Muscle layer of colon (tissue), 2 donors: ENCODE measurements around the gene TEDC1.

Experiments
- H3K27ac ChIP-seq: one replicate; pipeline ENCODE4 v1.7.0; 2013; ENCODE audit warnings: low read depth, mild to moderate bottlenecking, low read length, moderate library complexity
- H3K27me3 ChIP-seq, 2 donors: one replicate each; pipeline ENCODE4 v1.7.0; 2013; ENCODE audit warnings: low read length in 2 of 2, mild to moderate bottlenecking in 2 of 2; ENCODE audit not compliant: insufficient read depth in 2 of 2, control insufficient read depth in 1 of 2
- H3K36me3 ChIP-seq: one replicate; pipeline ENCODE4 v1.7.0; 2013; ENCODE audit warnings: mild to moderate bottlenecking, low read length; ENCODE audit not compliant: insufficient read depth
- H3K4me1 ChIP-seq: one replicate; pipeline ENCODE4 v1.7.0; 2013; ENCODE audit warnings: mild to moderate bottlenecking, low read length; ENCODE audit not compliant: insufficient read depth
- H3K4me3 ChIP-seq, 2 donors: one replicate each; pipeline ENCODE4 v1.7.0; 2013; ENCODE audit warnings: low read length in 2 of 2, low read depth in 1 of 2, mild to moderate bottlenecking in 1 of 2, moderate library complexity in 1 of 2
- H3K9ac ChIP-seq: one replicate; pipeline ENCODE4 v1.7.0; 2013; ENCODE audit warnings: low read length
- H3K9me3 ChIP-seq: one replicate; pipeline ENCODE4 v1.7.0; 2013; ENCODE audit warnings: mild to moderate bottlenecking, low read length
- donor health status: abdominal sarcoma.
- donor health status: Adenocarcinoma of cecum.

The TEDC1 gene

GRCh38 chr14:105449276-105450122 is 41.5 kb upstream of the TEDC1 start:
- Histone ChIP-seq H3K4me1 (no peaks in the 10 kb centered on the region), H3K36me3 (peaks cover 23% of the 10 kb centered on the region), H3K4me3 (no peak overlapping the region), H3K27me3 (no peaks in the 10 kb centered on the region), H3K27ac (no peak overlapping the region), H3K9me3 (no peaks in the 10 kb centered on the region), H3K9ac (no peak overlapping the region)

DNA sequence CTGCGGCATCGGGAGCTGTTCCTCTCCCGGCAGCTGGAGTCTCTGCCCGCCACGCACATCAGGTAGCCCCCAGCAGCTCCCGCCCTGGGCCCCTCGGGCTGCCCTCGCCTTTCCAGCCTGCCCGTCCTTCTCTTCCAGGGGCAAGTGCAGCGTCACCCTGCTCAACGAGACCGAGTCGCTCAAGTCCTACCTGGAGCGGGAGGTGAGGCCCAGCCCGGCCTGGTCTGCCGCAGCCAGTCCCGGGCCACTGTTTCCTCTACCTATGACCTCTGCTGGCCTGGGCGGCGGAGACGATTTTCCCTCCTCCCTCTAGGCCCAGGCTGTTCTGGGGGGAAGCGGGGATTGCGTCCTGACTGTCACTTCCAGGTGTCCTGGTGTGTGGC is 40.9 kb upstream of the TEDC1 start:
- Histone ChIP-seq H3K27ac (no peak overlapping the region), H3K9me3 (no peaks in the 10 kb centered on the region), H3K4me3 (no peak overlapping the region), H3K36me3 (peaks cover 25% of the 10 kb centered on the region), H3K4me1 (no peaks in the 10 kb centered on the region), H3K9ac (no peak overlapping the region), H3K27me3 (no peaks in the 10 kb centered on the region)

DNA sequence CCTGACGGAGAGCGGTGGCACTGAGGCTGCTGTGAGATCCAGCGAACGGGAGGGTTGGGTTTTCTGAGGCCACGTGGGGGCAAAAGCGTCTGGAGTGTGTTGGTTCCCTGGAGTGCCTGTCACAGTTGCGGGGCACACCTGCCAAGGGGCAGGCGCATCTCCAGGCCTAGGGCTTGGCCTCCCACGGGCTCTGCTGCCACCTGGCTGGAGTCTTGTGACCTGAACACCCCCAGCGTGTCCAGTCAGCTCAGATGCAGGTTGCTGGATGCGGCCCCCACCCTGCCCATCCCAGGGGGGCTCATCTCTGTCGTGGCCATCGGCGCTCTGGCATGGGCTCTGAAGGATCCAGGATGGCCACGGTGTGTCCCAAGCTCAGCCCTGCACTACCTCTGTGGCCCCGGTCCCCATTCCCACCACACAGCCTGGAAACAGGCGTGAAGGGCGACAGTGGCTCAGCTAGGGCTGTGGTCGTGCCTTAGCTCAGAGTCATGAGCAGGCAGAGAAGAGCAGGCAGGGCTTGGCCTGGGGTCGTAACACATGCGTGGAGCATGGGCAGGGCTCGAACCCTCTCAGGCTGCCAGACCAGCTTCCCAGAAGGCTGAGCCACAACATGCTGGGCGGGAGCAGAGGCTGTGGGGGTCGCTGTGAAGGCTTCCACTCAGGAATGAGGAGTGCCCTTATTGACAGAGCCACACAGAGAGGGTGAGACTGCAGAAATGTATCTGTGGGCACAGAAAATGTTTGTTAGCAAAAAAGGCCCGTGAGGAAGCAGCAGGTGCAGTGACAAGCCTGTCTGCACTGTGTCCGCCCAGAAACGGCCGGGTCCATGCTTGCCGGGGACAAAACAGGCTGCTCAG is 40.0 kb upstream of the TEDC1 start:
- H3K9ac ChIP-seq = no peak overlapping the region
- no peaks in the 10 kb centered on the region for H3K9me3 ChIP-seq
- no peak overlapping the region for H3K27ac ChIP-seq
- peaks cover 34% of the 10 kb centered on the region for H3K36me3 ChIP-seq
- H3K4me1 ChIP-seq = no peaks in the 10 kb centered on the region
- no peaks in the 10 kb centered on the region for H3K27me3 ChIP-seq
- H3K4me3 ChIP-seq = no peak overlapping the region

- Histone ChIP-seq H3K9ac (no peak overlapping the region), H3K4me1 (no peaks in the 10 kb centered on the region), H3K27me3 (no peaks in the 10 kb centered on the region), H3K4me3 (no peak overlapping the region), H3K36me3 (peaks cover 42% of the 10 kb centered on the region), H3K9me3 (no peaks in the 10 kb centered on the region), H3K27ac (no peak overlapping the region)
Measured at GRCh38 chr14:105452963-105453362, 38.1 kb upstream of the TEDC1 start.

- Histone ChIP-seq H3K4me3 (no peak overlapping the region), H3K4me1 (no peaks in the 10 kb centered on the region), H3K9ac (no peak overlapping the region), H3K36me3 (peaks cover 47% of the 10 kb centered on the region), H3K27ac (no peak overlapping the region), H3K9me3 (no peaks in the 10 kb centered on the region), H3K27me3 (no peaks in the 10 kb centered on the region)
Measured at GRCh38 chr14:105453847-105454246, 37.2 kb upstream of the TEDC1 start.

GRCh38 chr14:105455086-105455640 is 35.9 kb upstream of the TEDC1 start:
- no peak overlapping the region for H3K27ac ChIP-seq
- peaks cover 45% of the 10 kb centered on the region for H3K36me3 ChIP-seq

GRCh38 chr14:105455766-105456660 is 35.0 kb upstream of the TEDC1 start:
- H3K27me3 ChIP-seq = no peaks in the 10 kb centered on the region
- H3K27ac ChIP-seq = no peak overlapping the region
- no peak overlapping the region for H3K9ac ChIP-seq
- H3K4me3 ChIP-seq = no peak overlapping the region
- H3K9me3 ChIP-seq = no peaks in the 10 kb centered on the region
- H3K4me1 ChIP-seq = no peaks in the 10 kb centered on the region
- peaks cover 44% of the 10 kb centered on the region for H3K36me3 ChIP-seq

More at GRCh38 chr14:105455086-105455640, 35.9 kb upstream of the TEDC1 start:
- Histone ChIP-seq H3K4me3 (no peak overlapping the region), H3K9me3 (no peaks in the 10 kb centered on the region), H3K4me1 (no peaks in the 10 kb centered on the region), H3K27me3 (no peaks in the 10 kb centered on the region), H3K9ac (no peak overlapping the region)

DNA sequence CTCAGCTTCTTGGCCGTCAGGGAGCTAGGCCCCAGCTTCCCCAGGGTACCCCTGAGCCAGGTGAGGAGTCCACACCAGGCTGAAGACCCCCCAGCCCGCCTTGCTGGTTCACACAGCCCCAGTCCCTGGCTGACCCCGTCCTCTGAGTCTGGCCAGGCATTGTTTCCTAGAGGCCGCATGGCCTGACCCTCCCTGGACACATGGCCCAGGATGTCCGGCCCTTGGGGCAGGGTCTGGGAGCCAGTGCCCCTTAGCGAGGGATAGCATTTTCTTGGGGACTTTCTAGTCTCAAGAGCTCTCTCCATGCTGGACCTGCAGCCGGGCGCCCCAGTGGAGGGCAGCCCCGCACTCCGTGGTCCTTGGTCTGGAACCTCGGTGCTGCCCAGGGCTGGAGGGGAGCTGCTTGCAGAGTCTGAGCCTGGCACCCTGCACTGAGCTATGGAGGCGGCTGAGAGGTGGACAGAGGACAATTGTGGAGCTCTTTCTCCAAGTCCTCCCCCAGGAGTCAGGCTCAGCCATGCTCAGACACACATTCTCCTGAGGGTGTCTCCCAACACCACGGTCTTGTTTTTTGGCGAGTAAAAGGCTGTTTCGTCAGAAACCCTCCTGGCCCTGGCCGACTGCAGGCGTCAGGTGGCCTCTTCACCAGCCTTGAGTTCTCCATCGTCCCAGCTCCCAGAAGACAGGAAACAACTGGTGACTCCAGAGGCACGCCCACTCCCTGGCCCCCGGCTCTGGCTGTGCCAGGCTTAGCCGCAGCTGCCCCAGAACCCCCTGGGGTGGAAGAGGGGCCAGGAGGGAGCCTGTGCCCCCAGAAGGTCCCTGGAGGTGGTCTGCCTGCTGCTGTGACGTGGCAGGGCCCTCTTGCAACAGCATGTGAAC is 34.1 kb upstream of the TEDC1 start:
- no peaks in the 10 kb centered on the region for H3K9me3 ChIP-seq
- peaks cover 49% of the 10 kb centered on the region for H3K36me3 ChIP-seq
- no peak overlapping the region for H3K4me3 ChIP-seq
- no peak overlapping the region for H3K9ac ChIP-seq
- no peaks in the 10 kb centered on the region for H3K4me1 ChIP-seq
- no peaks in the 10 kb centered on the region for H3K27me3 ChIP-seq
- no peak overlapping the region for H3K27ac ChIP-seq

DNA sequence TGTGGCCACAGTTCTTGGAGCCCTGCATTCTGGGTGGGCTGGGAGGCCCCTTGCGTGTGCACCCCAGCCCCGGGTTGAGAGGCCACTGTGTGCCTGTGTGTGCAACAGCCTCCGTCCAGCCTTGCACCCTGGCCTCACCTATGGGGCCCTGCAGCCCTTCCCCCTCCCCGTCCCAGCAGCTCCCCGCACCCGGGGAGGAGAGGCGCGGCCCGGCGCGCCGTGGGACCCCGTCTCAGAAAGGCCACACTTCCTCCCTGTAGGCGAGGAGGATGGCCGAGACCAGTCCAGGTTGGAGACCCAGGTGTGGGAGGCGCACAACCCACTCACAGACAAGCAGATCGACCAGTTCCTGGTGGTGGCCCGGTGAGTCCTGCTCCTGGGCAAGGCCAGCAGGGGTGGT is 33.0 kb upstream of the TEDC1 start:
- H3K9me3 ChIP-seq = no peaks in the 10 kb centered on the region

DNA sequence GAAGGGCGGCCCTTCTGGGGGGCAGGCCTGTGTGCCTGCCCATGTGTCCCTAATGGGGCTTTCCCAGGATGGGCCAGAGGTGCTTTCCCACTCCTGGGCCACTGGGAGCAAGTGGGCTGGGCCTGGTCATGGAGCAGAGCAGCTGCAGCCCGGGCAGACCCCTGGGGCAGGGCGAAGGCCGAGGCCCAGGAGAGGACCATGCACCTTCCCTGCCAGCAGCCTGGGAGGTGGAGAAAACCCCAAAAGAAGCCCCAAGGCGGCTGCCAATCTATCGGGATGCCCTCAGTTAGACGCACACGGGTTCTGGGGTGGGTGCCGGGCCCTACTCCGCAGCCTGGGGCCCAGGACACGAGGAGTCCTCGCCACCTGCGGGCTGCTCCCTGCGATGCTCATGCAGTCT is 32.5 kb upstream of the TEDC1 start:
- Histone ChIP-seq H3K4me1 (no peaks in the 10 kb centered on the region), H3K4me3 (no peak overlapping the region), H3K27me3 (no peaks in the 10 kb centered on the region), H3K27ac (no peak overlapping the region), H3K36me3 (peaks cover 48% of the 10 kb centered on the region), H3K9ac (no peak overlapping the region), H3K9me3 (no peaks in the 10 kb centered on the region)

More for the DNA sequence above, 33.0 kb upstream of the TEDC1 start:
- H3K9ac ChIP-seq = no peak overlapping the region
- H3K4me3 ChIP-seq = no peak overlapping the region
- H3K36me3 ChIP-seq = peaks cover 44% of the 10 kb centered on the region
- H3K27me3 ChIP-seq = no peaks in the 10 kb centered on the region
- H3K27ac ChIP-seq = no peak overlapping the region
- no peaks in the 10 kb centered on the region for H3K4me1 ChIP-seq
